Lower leg skin (tissue), 4 donors: ENCODE measurements around the gene KRTAP4-12. TPM values are rescaled to one million over a fixed set of nuclear protein-coding genes. Genes with fewer than 3 reads are reported as not detected.
"Not testable (repeated sequence)": the region's sequence is repeated elsewhere in the genome, so short reads cannot be mapped to it uniquely, and the experiment has no call there.

ENCODE experiments used
- DNase-seq, 2 donors: peaks; one replicate each; pipeline ENCODE4 v3.0.0-alpha.2; 2019; ENCODE audit warnings: low spot score in 2 of 2
- H3K4me3 ChIP-seq: fragments of 200-600 bp; sonication (generic); 2 replicates; pipeline ENCODE4 v1.5.1; 2017; ENCODE audit warnings: mild to moderate bottlenecking, low read depth; ENCODE audit not compliant: poor library complexity, severe bottlenecking
- POLR2A ChIP-seq, 2 donors: fragments of 450-650 bp; IDR thresholded peaks; one replicate each; pipeline ENCODE4 v1.6.1; 2016 to 2017; ENCODE audit warnings: antibody characterized with exemption in 2 of 2, mild to moderate bottlenecking in 1 of 2, moderate library complexity in 1 of 2
- WGBS, 2 donors: methylation state at CpG; one replicate each; pipeline ENCODE4 v1.1.5; 2018; 5-methylcytosine and 5-hydroxymethylcytosine counted together
- intact Hi-C: fragments of 100-400 bp; cut with DNase I; formaldehyde crosslinking; loops from one replicate; pipeline ENCODE4 v1.15.0; 2023; ENCODE audit warnings: low total_unique reads
- total RNA-seq, 4 donors: library from RNA; depleted of rRNA; stranded (reverse); fragments of >200 nt; gene quantifications; one replicate each; pipeline ENCODE4 v1.1.0, GENCODE V29; 2016
- TF ChIP-seq, protein P1 (sequence below), 3 donors: fragments of 450-650 bp; IDR thresholded peaks; one replicate each; pipeline ENCODE4 v1.5.1; 2016; ENCODE audit warnings: antibody characterized with exemption in 3 of 3, mild to moderate bottlenecking in 3 of 3, moderate library complexity in 2 of 3

The KRTAP4-12 gene
- total RNA-seq, 4 donors from 2014 or later: 57.0 TPM; not detected in 3

GRCh38 chr17:41144846-41145245 is 20.9 kb upstream of the KRTAP4-12 start:
- intact Hi-C loops: no loop called here
- no peak overlapping the region for H3K4me3 ChIP-seq
- 92 to 94% methylated on average over 1 of the region's 1 CpG for WGBS, 2 donors
- TF ChIP-seq, protein P1, sequence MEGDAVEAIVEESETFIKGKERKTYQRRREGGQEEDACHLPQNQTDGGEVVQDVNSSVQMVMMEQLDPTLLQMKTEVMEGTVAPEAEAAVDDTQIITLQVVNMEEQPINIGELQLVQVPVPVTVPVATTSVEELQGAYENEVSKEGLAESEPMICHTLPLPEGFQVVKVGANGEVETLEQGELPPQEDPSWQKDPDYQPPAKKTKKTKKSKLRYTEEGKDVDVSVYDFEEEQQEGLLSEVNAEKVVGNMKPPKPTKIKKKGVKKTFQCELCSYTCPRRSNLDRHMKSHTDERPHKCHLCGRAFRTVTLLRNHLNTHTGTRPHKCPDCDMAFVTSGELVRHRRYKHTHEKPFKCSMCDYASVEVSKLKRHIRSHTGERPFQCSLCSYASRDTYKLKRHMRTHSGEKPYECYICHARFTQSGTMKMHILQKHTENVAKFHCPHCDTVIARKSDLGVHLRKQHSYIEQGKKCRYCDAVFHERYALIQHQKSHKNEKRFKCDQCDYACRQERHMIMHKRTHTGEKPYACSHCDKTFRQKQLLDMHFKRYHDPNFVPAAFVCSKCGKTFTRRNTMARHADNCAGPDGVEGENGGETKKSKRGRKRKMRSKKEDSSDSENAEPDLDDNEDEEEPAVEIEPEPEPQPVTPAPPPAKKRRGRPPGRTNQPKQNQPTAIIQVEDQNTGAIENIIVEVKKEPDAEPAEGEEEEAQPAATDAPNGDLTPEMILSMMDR (IDR thresholded peaks at IDR 0.05): no peak
- no peak for TF ChIP-seq POLR2A (IDR thresholded peaks at IDR 0.05)
- no peak for DNase-seq

- DNase-seq: no peak
- no peak for TF ChIP-seq POLR2A (IDR thresholded peaks at IDR 0.05)
- TF ChIP-seq, protein P1 (IDR thresholded peaks at IDR 0.05): no peak
- intact Hi-C loops: no loop called here
- H3K4me3 ChIP-seq: no peak overlapping the region
Observed at GRCh38 chr17:41141361-41141760, 17.4 kb upstream of the KRTAP4-12 start.

GRCh38 chr17:41140360-41141131 is 16.6 kb upstream of the KRTAP4-12 start, which contains the start of gene KRTAP4-6:
TSS of gene KRTAP4-6 (minus strand) at chr17:41140544. CDS start at chr17:41140487, 57 bp downstream.
- TF ChIP-seq POLR2A (IDR thresholded peaks at IDR 0.05): no peak
- TF ChIP-seq, protein P1 (IDR thresholded peaks at IDR 0.05): no peak
- 77% methylated on average over 6 of the region's 6 CpGs for WGBS, 2 donors
- intact Hi-C loops: no loop called here
- no peak within 1 kb of the TSS for H3K4me3 ChIP-seq
- no peak for DNase-seq

DNA sequence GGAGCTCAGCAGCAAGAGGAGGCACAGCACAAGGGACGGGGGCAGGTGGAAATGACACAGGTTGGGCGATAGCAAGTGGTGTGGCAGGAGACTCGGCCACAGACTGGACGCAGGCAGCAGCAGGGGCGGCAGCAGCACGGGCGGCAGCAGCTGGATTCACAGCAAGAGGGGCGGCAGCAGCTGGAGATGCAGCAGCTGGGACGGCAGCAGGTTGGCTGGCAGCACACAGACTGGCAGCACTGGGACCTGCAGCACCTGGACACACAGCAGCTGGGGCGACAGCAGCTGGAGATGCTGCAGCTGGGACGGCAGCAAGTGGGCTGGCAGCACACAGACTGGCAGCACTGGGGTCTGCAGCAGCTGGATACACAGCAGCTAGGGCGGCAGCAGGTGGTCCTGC is 15.9 kb upstream of the KRTAP4-12 start:
- intact Hi-C loops, DNase-seq, H3K4me3 ChIP-seq: not testable (repeated sequence)
- 88 to 92% methylated on average over 11 to 12 of the region's 12 CpGs for WGBS, 2 donors

- intact Hi-C loops: no loop called here
- WGBS, 2 donors: 50 to 52% methylated on average over 2 of the region's 2 CpGs
- H3K4me3 ChIP-seq: no peak overlapping the region
- no peak for DNase-seq
- TF ChIP-seq POLR2A (IDR thresholded peaks at IDR 0.05): no peak
- TF ChIP-seq, protein P1 (IDR thresholded peaks at IDR 0.05): no peak
Observed at GRCh38 chr17:41133880-41134735, 10.1 kb upstream of the KRTAP4-12 start.

DNA sequence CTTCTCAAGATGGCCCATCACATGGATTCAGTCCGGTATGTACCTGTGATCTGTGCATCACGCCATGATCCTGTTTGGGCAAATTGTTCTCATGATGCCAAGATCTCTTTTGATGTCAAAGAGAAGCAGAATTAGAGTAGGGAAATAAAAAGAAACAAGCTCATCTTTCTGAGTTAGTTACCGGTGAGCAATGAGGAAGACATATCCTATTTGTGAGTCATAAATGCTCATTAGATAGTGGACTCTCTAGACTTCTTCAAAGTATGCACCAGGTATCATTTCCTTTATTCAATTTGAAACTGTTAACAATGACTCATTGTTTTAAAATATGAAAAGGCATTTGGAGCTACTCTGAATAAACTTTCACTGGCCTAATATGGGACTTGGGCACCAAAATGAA is 8.0 kb upstream of the KRTAP4-12 start:
- TF ChIP-seq, protein P1 (IDR thresholded peaks at IDR 0.05): no peak
- no peak for TF ChIP-seq POLR2A (IDR thresholded peaks at IDR 0.05)
- WGBS, 2 donors: 75 to 79% methylated on average over 3 of the region's 3 CpGs
- DNase-seq: no peak
- H3K4me3 ChIP-seq: no peak overlapping the region
- intact Hi-C loops: no loop called here
